ENCODE data around the gene CACNA2D1.
"Not testable (repeated sequence)": the region's sequence is repeated elsewhere in the genome, so short reads cannot be mapped to it uniquely, and the experiment has no call there.

CACNA2D1 gene

DNA sequence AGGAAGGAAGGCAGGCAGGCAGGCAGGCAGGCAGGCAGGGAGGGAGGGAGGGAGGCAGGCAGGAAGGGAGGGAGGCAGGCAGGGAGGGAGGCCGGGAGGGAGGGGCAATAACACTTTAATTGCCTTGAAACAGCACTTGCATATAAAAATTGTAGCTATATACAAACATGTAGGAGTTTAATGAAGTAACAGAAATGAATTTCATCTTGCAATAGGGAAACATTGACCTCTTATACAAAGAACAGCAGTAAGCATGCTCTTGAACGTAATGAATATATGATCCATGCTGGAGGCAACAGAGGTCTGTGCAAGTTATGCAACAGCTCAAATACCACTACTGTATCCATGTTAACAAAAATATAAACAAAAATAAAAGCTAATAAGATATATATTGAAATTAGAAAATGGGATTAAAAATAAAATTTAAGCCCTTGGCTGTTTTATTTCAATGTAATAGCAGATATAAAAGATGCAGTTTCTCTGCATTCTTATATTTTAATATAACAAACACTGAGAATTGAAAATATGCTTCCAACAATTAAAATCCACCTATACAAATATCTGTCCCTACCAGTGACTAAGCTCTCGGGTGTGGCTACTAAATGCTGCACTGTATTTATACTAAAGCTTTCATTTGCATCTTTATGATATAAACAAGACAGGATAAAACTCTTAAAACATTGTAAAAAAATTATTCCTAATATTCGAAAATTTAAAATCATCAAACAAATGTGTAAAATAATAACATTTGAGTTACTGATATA is 50.3 kb downstream of the CACNA2D1 start:
- DNase-seq (ENCODE audit: low spot score) = no peak

- DNase-seq (ENCODE audit: low spot score) = no peak
Measured at GRCh38 chr7:82390936-82391335, 52.6 kb downstream of the CACNA2D1 start.

- no peak for DNase-seq (ENCODE audit: low spot score)
Measured at GRCh38 chr7:82389876-82390275, 53.7 kb downstream of the CACNA2D1 start.

DNA sequence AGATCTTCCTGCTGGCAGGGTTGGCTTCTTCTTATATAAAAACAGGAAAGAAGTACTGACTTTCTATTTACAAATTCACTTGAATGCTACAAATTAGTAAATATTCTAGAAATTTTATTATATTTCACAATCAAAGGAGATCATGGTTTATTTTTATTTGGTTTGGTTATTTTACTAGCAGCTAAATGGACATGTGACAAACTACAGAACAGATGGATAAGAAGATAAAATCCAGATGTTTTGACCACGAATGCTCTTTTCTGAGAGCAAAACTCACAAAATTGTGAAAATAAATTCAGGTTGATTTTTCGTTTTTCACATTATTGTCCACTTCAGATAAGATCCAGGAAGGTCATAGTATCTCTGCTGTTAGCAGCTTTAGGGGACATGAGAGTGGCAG is 55.4 kb downstream of the CACNA2D1 start:
- DNase-seq (ENCODE audit: low spot score) = no peak

GRCh38 chr7:82386571-82386970 is 57.0 kb downstream of the CACNA2D1 start:
- DNase-seq (ENCODE audit: low spot score) = not testable (repeated sequence)

- DNase-seq (ENCODE audit: low spot score) = no peak
Measured at GRCh38 chr7:82384779-82385178, 58.8 kb downstream of the CACNA2D1 start.

- no peak for DNase-seq (ENCODE audit: low spot score)
Measured at GRCh38 chr7:82384051-82384464, 59.5 kb downstream of the CACNA2D1 start.

DNA sequence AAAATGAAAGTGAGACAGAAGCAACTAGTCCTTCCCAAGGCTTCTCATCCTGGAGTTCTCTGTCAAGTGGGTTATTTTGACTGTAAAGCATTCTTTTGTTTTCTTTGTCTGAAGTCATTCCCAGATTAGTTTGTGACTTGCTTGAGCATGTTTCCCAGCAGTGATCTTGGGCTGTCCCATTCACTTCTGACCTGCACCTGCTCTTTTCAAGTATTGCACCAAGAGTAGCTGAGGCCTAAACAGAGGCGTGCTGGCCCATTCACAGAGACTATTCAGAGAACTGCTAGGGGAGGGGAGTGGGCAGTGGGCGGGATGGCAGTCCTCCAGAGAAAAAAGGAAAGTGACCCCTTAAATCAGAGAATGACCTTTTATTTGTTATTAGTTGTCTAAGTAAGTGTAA is 61.3 kb downstream of the CACNA2D1 start:
- no peak for DNase-seq (ENCODE audit: low spot score)

DNA sequence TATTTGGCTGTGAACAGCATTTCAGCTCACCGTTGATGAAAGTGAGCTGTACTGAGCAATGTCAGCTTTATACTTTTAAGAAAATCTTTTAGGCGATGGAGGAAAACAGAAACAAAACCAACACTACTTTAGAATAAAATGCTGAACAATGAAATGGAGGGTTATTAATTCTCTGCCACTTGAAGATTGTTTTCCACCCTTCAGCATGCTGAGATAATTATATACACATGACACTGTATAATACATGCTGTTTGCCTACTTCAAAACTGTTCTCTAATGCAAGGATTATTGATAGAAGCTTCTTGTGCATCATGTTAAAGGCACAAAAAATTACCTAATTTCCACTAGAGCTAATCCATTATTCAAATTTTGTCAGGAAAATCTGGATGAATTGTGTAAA is 66.8 kb downstream of the CACNA2D1 start:
- DNase-seq (ENCODE audit: low spot score) = no peak

DNA sequence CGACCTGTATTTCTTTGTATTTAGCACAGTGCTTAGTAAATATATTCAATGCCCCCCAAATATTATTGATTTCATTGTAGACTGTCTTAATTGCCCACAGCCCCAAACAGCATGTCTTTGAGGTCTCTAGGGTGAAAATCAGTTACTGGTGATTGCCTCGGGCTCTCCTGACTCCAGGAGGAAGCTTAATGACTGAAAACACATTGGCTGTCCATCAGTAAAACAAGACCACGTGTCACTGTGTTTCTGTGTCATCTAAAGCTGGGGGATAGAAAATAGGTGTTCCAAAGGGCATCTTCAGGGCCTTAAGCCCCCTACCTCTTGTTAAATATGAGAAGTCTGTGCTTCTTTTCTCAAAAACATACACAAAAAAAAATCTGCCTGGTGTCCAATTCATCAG is 67.9 kb downstream of the CACNA2D1 start:
- DNase-seq (ENCODE audit: low spot score) = no peak

GRCh38 chr7:82375129-82375528 is 68.4 kb downstream of the CACNA2D1 start:
- DNase-seq (ENCODE audit: low spot score) = no peak

DNA sequence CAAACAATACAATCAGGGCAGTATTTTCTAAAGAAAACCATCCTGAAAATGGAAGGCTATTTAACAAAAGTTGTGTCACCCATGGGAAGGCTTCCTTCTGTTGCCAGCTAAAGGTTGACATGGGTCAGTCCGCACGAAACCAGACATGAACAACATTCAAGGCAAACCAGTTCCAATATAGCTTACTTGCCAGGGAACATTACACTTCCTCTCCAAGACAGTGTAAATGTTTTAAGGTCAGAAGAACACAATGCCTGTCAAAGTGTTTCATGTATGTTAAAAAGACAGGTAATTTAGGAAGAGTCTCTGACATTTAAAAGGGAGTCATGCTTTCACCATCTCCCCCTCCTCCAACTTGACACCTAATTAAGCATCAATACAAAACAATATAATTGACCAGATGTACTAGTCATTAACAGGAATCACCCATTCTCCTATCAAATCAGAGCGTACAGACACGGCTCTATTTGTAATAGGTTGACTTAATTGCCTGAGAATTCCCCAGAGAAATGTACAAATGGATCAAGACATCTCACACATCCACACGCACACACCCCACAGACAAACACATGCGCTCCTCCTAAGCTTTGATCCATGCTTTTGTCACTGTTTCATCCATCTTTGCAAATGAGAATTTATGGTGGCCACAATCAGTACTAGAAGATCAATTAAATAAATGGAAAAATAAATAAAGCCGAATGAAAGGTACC is 69.5 kb downstream of the CACNA2D1 start:
- DNase-seq (ENCODE audit: low spot score) = no peak

- DNase-seq (ENCODE audit: low spot score) = no peak
Measured at GRCh38 chr7:82364671-82365070, 78.9 kb downstream of the CACNA2D1 start.

GRCh38 chr7:82364048-82364447 is 79.5 kb downstream of the CACNA2D1 start:
- DNase-seq (ENCODE audit: low spot score) = no peak

DNA sequence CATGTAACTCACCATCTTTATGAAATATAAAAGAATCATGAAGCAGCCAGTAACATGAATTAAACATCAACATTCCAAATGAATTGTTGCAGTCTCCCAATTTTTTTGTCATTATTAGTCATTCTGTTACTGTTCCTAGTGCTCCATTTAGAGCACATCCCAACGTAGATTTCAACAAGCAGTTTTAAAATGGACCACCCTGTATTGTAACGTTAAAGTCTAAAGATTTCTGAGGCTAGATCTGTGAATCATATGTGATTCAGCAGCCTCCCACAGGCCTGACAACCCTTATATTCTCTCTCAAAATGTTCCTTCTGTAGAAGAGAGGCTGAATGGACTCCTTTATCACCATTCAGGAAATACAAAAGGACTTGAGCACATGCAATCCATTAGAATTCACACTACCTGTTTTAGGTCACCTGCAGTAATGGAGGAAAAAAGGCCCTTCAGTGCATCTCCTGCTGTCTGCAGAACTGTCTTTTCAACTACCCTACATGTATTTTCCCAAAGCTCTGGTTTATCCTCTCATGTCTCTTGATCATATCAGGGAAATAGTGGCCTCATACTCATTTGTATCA is 81.4 kb downstream of the CACNA2D1 start:
- no peak for DNase-seq (ENCODE audit: low spot score)

GRCh38 chr7:82360591-82361368 is 82.8 kb downstream of the CACNA2D1 start:
- DNase-seq (ENCODE audit: low spot score) = no peak

DNA sequence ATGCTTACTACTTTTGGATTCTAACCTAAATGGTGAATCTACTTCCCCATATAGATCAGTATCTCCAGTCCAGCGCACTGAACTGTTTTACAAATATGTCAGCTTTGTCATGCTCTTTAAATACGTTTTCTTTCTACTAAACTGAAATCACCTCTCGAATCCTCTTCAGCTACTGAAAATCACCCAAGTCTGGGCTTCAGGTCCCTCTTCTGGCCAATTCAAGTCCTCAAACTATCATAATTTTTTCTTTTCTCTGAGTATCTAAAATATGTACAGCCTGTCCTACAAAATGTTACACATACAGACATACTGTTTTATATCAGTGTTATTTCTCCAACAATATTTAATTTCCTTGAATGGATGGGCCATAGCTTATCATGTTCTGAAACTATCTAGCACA is 84.2 kb downstream of the CACNA2D1 start:
- DNase-seq (ENCODE audit: low spot score) = no peak

DNA sequence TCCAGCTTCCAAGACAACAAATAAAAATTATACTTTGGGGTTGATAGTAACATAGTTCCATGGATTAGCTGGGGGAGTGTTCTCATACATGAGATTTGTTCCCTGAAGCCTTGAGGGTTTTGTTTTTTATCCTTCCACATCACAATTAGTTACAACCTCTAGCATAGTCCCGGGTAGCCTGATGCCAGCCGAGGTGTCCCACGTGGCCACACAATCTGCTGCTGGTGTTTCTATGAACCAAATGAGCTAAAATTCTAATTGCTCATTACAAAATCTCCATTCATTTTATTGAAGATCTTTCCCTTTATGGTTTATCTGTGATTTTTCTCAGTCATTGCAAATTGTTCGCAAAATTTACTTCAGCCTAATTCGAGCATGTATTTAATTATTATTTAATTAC is 84.7 kb downstream of the CACNA2D1 start:
- DNase-seq (ENCODE audit: low spot score) = no peak

GRCh38 chr7:82358009-82358578 is 85.5 kb downstream of the CACNA2D1 start:
- no peak for DNase-seq (ENCODE audit: low spot score)

GRCh38 chr7:82348251-82348650 is 95.3 kb downstream of the CACNA2D1 start:
- DNase-seq (ENCODE audit: low spot score) = no peak

GRCh38 chr7:82347808-82348207 is 95.8 kb downstream of the CACNA2D1 start:
- DNase-seq (ENCODE audit: low spot score) = no peak

GRCh38 chr7:82345886-82346285 is 97.7 kb downstream of the CACNA2D1 start:
- no peak for DNase-seq (ENCODE audit: low spot score)

All from LoVo (cell line).